SK-N-SH (cell line): ENCODE measurements around the gene ASH1L. TPM values are rescaled to one million over a fixed set of nuclear protein-coding genes. Genes with fewer than 3 reads are reported as not detected.

Source experiments
- CTCF ChIA-PET: fragments of 300-600, 350-600 bp; formaldehyde crosslinking; extraction: SDS; loops from one replicate; lab custom pipeline; 2021; lab: Yijun Ruan, JAX
- POLR2A ChIA-PET: fragments of 350-600 bp; sonication (Branson Sonifier 250); formaldehyde crosslinking; extraction: SDS; loops from one replicate; lab custom pipeline; 2020; ENCODE audit warnings: antibody characterized with exemption, inconsistent platforms; lab: Yijun Ruan, JAX
- DNase-seq: peaks from one replicate; pipeline ENCODE4 v3.0.0; 2012
- H2AFZ ChIP-seq: fragments of 200-600 bp; sonication (generic); 2 replicates; pipeline ENCODE4 v1.8.1; 2016; ENCODE audit warnings: antibody characterized with exemption, mild to moderate bottlenecking, low read depth
- H3F3A ChIP-seq: fragments of 200-600 bp; sonication (generic); replicated peaks from 2 replicates; pipeline ENCODE3; 2016; ENCODE audit warnings: antibody characterized with exemption, mild to moderate bottlenecking; ENCODE audit not compliant: insufficient read depth
- H3K27ac ChIP-seq, 2 experiments: fragments of 200-500 bp in 1 of 2; fragments of 200-600 bp in 1 of 2; sonication (Bioruptor generic) in 1 of 2; sonication (generic), shearing (Covaris generic) in 1 of 2; 2 replicates each; pipeline versions ENCODE4 v1.5.1 to v1.6.1; 2014 to 2016; ENCODE audit warnings: low read depth in 2 of 2, inconsistent platforms in 1 of 2, low read length in 1 of 2, mild to moderate bottlenecking in 1 of 2, mixed read lengths in 1 of 2
- H3K27me3 ChIP-seq: fragments of 200-600 bp; sonication (generic), shearing (Covaris generic); 2 replicates; pipeline ENCODE4 v1.6.1; 2016; ENCODE audit warnings: mixed run types; ENCODE audit not compliant: insufficient read depth
- H3K36me3 ChIP-seq, 2 experiments: fragments of 200-500 bp in 1 of 2; fragments of 200-600 bp in 1 of 2; sonication (Bioruptor generic) in 1 of 2; sonication (generic) in 1 of 2; replicated peaks in 1 of 2; 2 replicates each; pipeline versions ENCODE3 to v1.5.1; 2014 to 2016; ENCODE audit warnings: low read length in 1 of 2, mild to moderate bottlenecking in 1 of 2; ENCODE audit not compliant: insufficient read depth in 2 of 2, control insufficient read depth in 1 of 2
- H3K4me1 ChIP-seq, 2 experiments: fragments of 200-500 bp in 1 of 2; fragments of 200-600 bp in 1 of 2; sonication (Bioruptor generic) in 1 of 2; sonication (generic), shearing (Covaris generic) in 1 of 2; 2 replicates each; pipeline versions ENCODE4 v1.5.1 to v1.6.1; 2014 to 2016; ENCODE audit warnings: low read depth in 1 of 2, low read length in 1 of 2, mixed run types in 1 of 2; ENCODE audit not compliant: insufficient read depth in 2 of 2, control insufficient read depth in 1 of 2
- H3K4me2 ChIP-seq: fragments of 200-600 bp; sonication (generic), shearing (Covaris generic); 2 replicates; pipeline ENCODE4 v1.6.1; 2017; ENCODE audit warnings: mixed run types
- H3K4me3 ChIP-seq, 2 experiments: fragments of 200-500 bp in 1 of 2; fragments of 200-600 bp in 1 of 2; sonication (Bioruptor generic) in 1 of 2; sonication (generic), shearing (Covaris generic) in 1 of 2; 2 replicates each; pipeline versions ENCODE4 v1.5.1 to v1.8.1; 2014 to 2016; ENCODE audit warnings: low read depth in 2 of 2, inconsistent platforms in 1 of 2, low read length in 1 of 2, mild to moderate bottlenecking in 1 of 2, mixed read lengths in 1 of 2, moderate library complexity in 1 of 2
- H3K79me2 ChIP-seq: fragments of 200-600 bp; sonication (generic); 2 replicates; pipeline ENCODE4 v1.8.1; 2017; ENCODE audit warnings: mild to moderate bottlenecking; ENCODE audit not compliant: insufficient read depth
- H3K9ac ChIP-seq: fragments of 200-600 bp; sonication (generic); 2 replicates; pipeline ENCODE4 v1.6.1; 2017; ENCODE audit warnings: mixed run types
- H3K9me2 ChIP-seq: fragments of 200-600 bp; sonication (generic); 2 replicates; pipeline ENCODE4 v1.6.1; 2017; ENCODE audit warnings: mixed run types
- H3K9me3 ChIP-seq: fragments of 200-600 bp; sonication (generic); 2 replicates; pipeline ENCODE4 v1.6.1; 2017; ENCODE audit warnings: mixed run types, mild to moderate bottlenecking, moderate library complexity
- H4K20me1 ChIP-seq: fragments of 200-600 bp; sonication (generic); 2 replicates; pipeline ENCODE4 v1.6.1; 2017; ENCODE audit warnings: mild to moderate bottlenecking, mixed run types; ENCODE audit not compliant: insufficient read depth
- CHD2 ChIP-seq: fragments of 150-350 bp; IDR thresholded peaks from 2 replicates; pipeline ENCODE4 v1.6.1; 2018; ENCODE audit warnings: low read length; ENCODE audit not compliant: partially characterized antibody
- ELF1 ChIP-seq: IDR thresholded peaks from 2 replicates; pipeline ENCODE4 v1.4.0; 2012
- FOSL2 ChIP-seq: IDR thresholded peaks from 2 replicates; pipeline ENCODE4 v1.4.0; 2012; ENCODE audit warnings: low read depth, mild to moderate bottlenecking, moderate library complexity, borderline replicate concordance
- FOXJ3 ChIP-seq: sonication (generic); formaldehyde crosslinking; IDR thresholded peaks from 2 replicates; pipeline ENCODE4 v1.5.1; 2020; ENCODE audit warnings: mild to moderate bottlenecking, missing genetic modification reagents
- GABPA ChIP-seq: IDR thresholded peaks from 2 replicates; pipeline ENCODE4 v1.4.0; 2012; ENCODE audit warnings: low read depth, mild to moderate bottlenecking
- GATA2 ChIP-seq: sonication (generic); formaldehyde crosslinking; IDR thresholded peaks from 2 replicates; pipeline ENCODE4 v1.5.0; 2020; ENCODE audit warnings: mild to moderate bottlenecking, missing genetic modification reagents
- JUND ChIP-seq: IDR thresholded peaks from 2 replicates; pipeline ENCODE4 v1.4.0; 2012
- MAX ChIP-seq: IDR thresholded peaks from 2 replicates; pipeline ENCODE4 v1.4.0; 2012; ENCODE audit warnings: low read depth
- MEF2A ChIP-seq: IDR thresholded peaks from 2 replicates; pipeline ENCODE4 v1.4.0; 2012; ENCODE audit warnings: low read depth, borderline replicate concordance
- PBX3 ChIP-seq: IDR thresholded peaks from 2 replicates; pipeline ENCODE4; 2012
- POLR2AphosphoS5 ChIP-seq: IDR thresholded peaks from 2 replicates; pipeline ENCODE4 v1.6.1; 2012; ENCODE audit warnings: low read depth, low read length
- RAD21 ChIP-seq: IDR thresholded peaks from 2 replicates; pipeline ENCODE4 v1.6.1; 2012; ENCODE audit warnings: mild to moderate bottlenecking, low read length
- REST ChIP-seq: IDR thresholded peaks from 2 replicates; pipeline ENCODE4 v1.6.1; 2012; ENCODE audit warnings: mild to moderate bottlenecking, low read depth, low read length, moderate library complexity
- RFX5 ChIP-seq: IDR thresholded peaks from 2 replicates; pipeline ENCODE4 v1.6.1; 2012; ENCODE audit warnings: mild to moderate bottlenecking, improper control_type of control experiment, low read length
- SIN3A ChIP-seq: IDR thresholded peaks from 2 replicates; pipeline ENCODE4 v1.6.1; 2012; ENCODE audit warnings: low read depth, mild to moderate bottlenecking, low read length, moderate library complexity, borderline replicate concordance
- SMC3 ChIP-seq: IDR thresholded peaks from 2 replicates; pipeline ENCODE4 v1.6.1; 2012; ENCODE audit warnings: low read depth, low read length, improper control_type of control experiment
- TEAD4 ChIP-seq: IDR thresholded peaks from 2 replicates; pipeline ENCODE4 v1.4.0; 2012; ENCODE audit warnings: mild to moderate bottlenecking, borderline replicate concordance; ENCODE audit not compliant: insufficient read depth
- USF1 ChIP-seq: IDR thresholded peaks from 2 replicates; pipeline ENCODE4 v1.4.0; 2012; ENCODE audit warnings: low read depth, borderline replicate concordance
- USF2 ChIP-seq: fragments of 150-350 bp; IDR thresholded peaks from 2 replicates; pipeline ENCODE4 v1.6.1; 2017; ENCODE audit warnings: antibody characterized with exemption, low read length, low read depth, borderline replicate concordance
- ZBTB33 ChIP-seq: IDR thresholded peaks from 2 replicates; pipeline ENCODE4 v1.4.0; 2012; ENCODE audit warnings: low read depth, borderline replicate concordance
- polyA plus RNA-seq, 3 experiments: library from polyadenylated mRNA; depleted of rRNA; stranded (reverse); fragments of >200 nt; gene quantifications; 2 replicates each; pipeline ENCODE4 v1.2.3, GENCODE V29; 2012

The ASH1L gene
- polyA plus RNA-seq, 1 of the 3 experiments (the other 2 are of a cell fraction), result 13.4 TPM

GRCh38 chr1:155379631-155380090, 182.9 kb downstream of the ASH1L start:
- H3K27me3 ChIP-seq, result no peaks in the 10 kb centered on the region
- no peaks in the 10 kb centered on the region for H4K20me1 ChIP-seq
- H3K4me1 ChIP-seq, result no peaks in the 10 kb centered on the region
- H3K9me3 ChIP-seq, result no peaks in the 10 kb centered on the region
- H3K9me2 ChIP-seq, result no peaks in the 10 kb centered on the region
- peak; percentile 10 for DNase-seq
- CTCF ChIA-PET, result interaction anchor here (0.9 to 2.5 kb wide), 2 partner anchors 123 to 125 kb away, joined by 3 to 8 read pairs; no protein-coding TSS in a partner anchor
- peaks cover 8% of the 10 kb centered on the region for H3F3A ChIP-seq
- TF ChIP-seq FOSL2 (no peak), CHD2 (no peak), GATA2 (no peak), USF2 (no peak), POLR2AphosphoS5 (no peak), PBX3 (no peak), MEF2A (no peak), TEAD4 (no peak), ELF1 (no peak), FOXJ3 (no peak), SMC3 (no peak), SIN3A (no peak), ZBTB33 (no peak), GABPA (no peak), RAD21 (no peak), REST (no peak), JUND (no peak), RFX5 (no peak), USF1 (no peak), MAX (no peak)
- H3K4me3 ChIP-seq, result no peak overlapping the region
- POLR2A ChIA-PET, result no interaction called here
- peaks cover 22 to 44% of the 10 kb centered on the region in 2 experiments for H3K36me3 ChIP-seq
- no peak overlapping the region for H2AFZ ChIP-seq
- peak overlapping the region in 1 of 2 experiments; percentile 20; a peak in 1 of 4 replicates for H3K27ac ChIP-seq
- no peak overlapping the region for H3K4me2 ChIP-seq
- no peak overlapping the region for H3K9ac ChIP-seq
- H3K79me2 ChIP-seq, result no peaks in the 10 kb centered on the region
